PC-3 (cell line): ENCODE measurements around the gene PDE11A.

ENCODE experiments used
- EZH2 ChIP-seq: fragments of 300-600 bp; sonication (generic); IDR thresholded peaks from one replicate; pipeline ENCODE4 v1.6.1; 2017; ENCODE audit warnings: antibody characterized with exemption, mild to moderate bottlenecking, low read length; ENCODE audit not compliant: unreplicated experiment
- TF ChIP-seq, protein P1 (sequence below): fragments of 300-600 bp; sonication (generic); conservative IDR thresholded peaks from 2 replicates; pipeline ENCODE4 v1.5.1; 2017; ENCODE audit warnings: antibody characterized with exemption, low read depth, mild to moderate bottlenecking, low read length

DNA sequence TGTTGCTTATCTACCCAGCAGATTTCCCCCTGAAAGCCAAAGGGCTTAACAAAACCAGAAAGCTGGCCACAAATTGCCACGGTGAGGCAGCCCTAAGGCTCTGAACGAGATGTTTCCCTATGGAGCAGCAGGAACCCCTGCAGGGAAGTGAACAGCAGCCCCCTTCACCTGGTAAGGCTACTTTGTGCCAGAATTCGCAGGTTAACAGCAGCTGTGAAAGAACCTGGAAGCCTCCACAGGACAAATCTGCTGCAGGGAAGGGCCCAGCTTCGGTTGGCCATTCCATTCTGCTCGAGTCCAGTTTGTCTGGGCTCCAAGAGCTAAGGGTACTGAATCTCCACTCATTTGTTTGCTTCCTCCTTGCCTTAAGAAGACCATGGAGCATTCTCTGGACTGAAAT, 175.3 kb downstream of the PDE11A start:
- TF ChIP-seq, protein P1, sequence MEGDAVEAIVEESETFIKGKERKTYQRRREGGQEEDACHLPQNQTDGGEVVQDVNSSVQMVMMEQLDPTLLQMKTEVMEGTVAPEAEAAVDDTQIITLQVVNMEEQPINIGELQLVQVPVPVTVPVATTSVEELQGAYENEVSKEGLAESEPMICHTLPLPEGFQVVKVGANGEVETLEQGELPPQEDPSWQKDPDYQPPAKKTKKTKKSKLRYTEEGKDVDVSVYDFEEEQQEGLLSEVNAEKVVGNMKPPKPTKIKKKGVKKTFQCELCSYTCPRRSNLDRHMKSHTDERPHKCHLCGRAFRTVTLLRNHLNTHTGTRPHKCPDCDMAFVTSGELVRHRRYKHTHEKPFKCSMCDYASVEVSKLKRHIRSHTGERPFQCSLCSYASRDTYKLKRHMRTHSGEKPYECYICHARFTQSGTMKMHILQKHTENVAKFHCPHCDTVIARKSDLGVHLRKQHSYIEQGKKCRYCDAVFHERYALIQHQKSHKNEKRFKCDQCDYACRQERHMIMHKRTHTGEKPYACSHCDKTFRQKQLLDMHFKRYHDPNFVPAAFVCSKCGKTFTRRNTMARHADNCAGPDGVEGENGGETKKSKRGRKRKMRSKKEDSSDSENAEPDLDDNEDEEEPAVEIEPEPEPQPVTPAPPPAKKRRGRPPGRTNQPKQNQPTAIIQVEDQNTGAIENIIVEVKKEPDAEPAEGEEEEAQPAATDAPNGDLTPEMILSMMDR = no peak
- TF ChIP-seq EZH2 = no peak
